Measurements from ENCODE around the gene IGSF10.
"Not testable (repeated sequence)": the region's sequence is repeated elsewhere in the genome, so short reads cannot be mapped to it uniquely, and the experiment has no call there.

Gene IGSF10

GRCh38 chr3:151501171-151501922 lies 40.5 kb upstream of the IGSF10 start:
- TF ChIP-seq CTCF (IDR thresholded peaks at IDR 0.05; ENCODE audit: low read depth, low read length) = no peak
- DNase-seq (ENCODE audit: low read depth, low spot score) = no peak
- in situ Hi-C loops (cut with HindIII; ENCODE audit: low sequenced_read_pairs) = no loop called here
- no peak overlapping the region for H3K4me3 ChIP-seq (ENCODE audit: low read depth, low read length)

- in situ Hi-C loops (cut with HindIII; ENCODE audit: low sequenced_read_pairs) = no loop called here
- no peak overlapping the region for H3K4me3 ChIP-seq (ENCODE audit: low read depth, low read length)
- no peak for TF ChIP-seq CTCF (IDR thresholded peaks at IDR 0.05; ENCODE audit: low read depth, low read length)
- DNase-seq (ENCODE audit: low read depth, low spot score) = no peak
These were observed 38.3 kb upstream of the IGSF10 start for GRCh38 chr3:151499168-151499567.

GRCh38 chr3:151491525-151491924 lies 30.7 kb upstream of the IGSF10 start:
- in situ Hi-C loops (cut with HindIII; ENCODE audit: low sequenced_read_pairs) = no loop called here
- no peak for TF ChIP-seq CTCF (IDR thresholded peaks at IDR 0.05; ENCODE audit: low read depth, low read length)
- no peak overlapping the region for H3K4me3 ChIP-seq (ENCODE audit: low read depth, low read length)
- DNase-seq (ENCODE audit: low read depth, low spot score) = no peak

GRCh38 chr3:151487833-151488232 lies 27.0 kb upstream of the IGSF10 start:
- in situ Hi-C loops (cut with HindIII; ENCODE audit: low sequenced_read_pairs); H3K4me3 ChIP-seq (ENCODE audit: low read depth, low read length); DNase-seq (ENCODE audit: low read depth, low spot score): not testable (repeated sequence)

GRCh38 chr3:151483961-151484520 lies 23.2 kb upstream of the IGSF10 start:
- DNase-seq (ENCODE audit: low read depth, low spot score) = no peak
- TF ChIP-seq CTCF (IDR thresholded peaks at IDR 0.05; ENCODE audit: low read depth, low read length) = no peak
- in situ Hi-C loops (cut with HindIII; ENCODE audit: low sequenced_read_pairs) = no loop called here
- H3K4me3 ChIP-seq (ENCODE audit: low read depth, low read length) = no peak overlapping the region

- no peak for TF ChIP-seq CTCF (IDR thresholded peaks at IDR 0.05; ENCODE audit: low read depth, low read length)
- DNase-seq (ENCODE audit: low read depth, low spot score) = no peak
- in situ Hi-C loops (cut with HindIII; ENCODE audit: low sequenced_read_pairs) = no loop called here
- no peak overlapping the region for H3K4me3 ChIP-seq (ENCODE audit: low read depth, low read length)
These were observed 22.6 kb upstream of the IGSF10 start for GRCh38 chr3:151483488-151483887.

- H3K4me3 ChIP-seq (ENCODE audit: low read depth, low read length) = no peak overlapping the region
- no peak for TF ChIP-seq CTCF (IDR thresholded peaks at IDR 0.05; ENCODE audit: low read depth, low read length)
- in situ Hi-C loops (cut with HindIII; ENCODE audit: low sequenced_read_pairs) = no loop called here
- no peak for DNase-seq (ENCODE audit: low read depth, low spot score)
These were observed 19.6 kb upstream of the IGSF10 start for GRCh38 chr3:151480492-151480891.

All from astrocyte of the spinal cord (primary cell).